Caco-2 (cell line): ENCODE results near the gene MPDU1. TPM values are rescaled to one million over a fixed set of nuclear protein-coding genes. Genes with fewer than 3 reads are reported as not detected.

Source experiments
- BruUV-seq: library from RNA; stranded (reverse); fragments of 400-500 nt; replicated peaks from 2 replicates; lab custom pipeline; 2021; lab: Mats Ljungman, UMichigan
- CTCF ChIA-PET: fragments of 300-600 bp; sonication (Branson Sonifier 250); formaldehyde crosslinking; loops from one replicate; lab custom pipeline; 2022; ENCODE audit warnings: antibody characterized with exemption; lab: Charles Lee
- POLR2A ChIA-PET: fragments of 300-600 bp; sonication (Branson Sonifier 250); formaldehyde crosslinking; loops from one replicate; lab custom pipeline; 2022; ENCODE audit warnings: antibody characterized with exemption; lab: Charles Lee
- DNase-seq, 2 experiments: peaks; one replicate each; pipeline versions ENCODE4 v3.0.0 to v3.0.0-alpha.2; 2020 to 2022
- H3K27me3 ChIP-seq: replicated peaks from 2 replicates; pipeline ENCODE4 v1.6.0; 2011; ENCODE audit warnings: low read length; ENCODE audit not compliant: control insufficient read depth, insufficient read depth
- H3K36me3 ChIP-seq: 2 replicates; pipeline ENCODE4 v1.5.1; 2011; ENCODE audit warnings: low read length; ENCODE audit not compliant: control insufficient read depth, insufficient read depth
- H3K4me1 ChIP-seq: fragments of 250-450 bp; sonication (Bioruptor Pico); 2 replicates; pipeline ENCODE4 v1.5.1; 2020; ENCODE audit warnings: mild to moderate bottlenecking
- H3K4me3 ChIP-seq: 2 replicates; pipeline ENCODE4 v1.5.1; 2011; ENCODE audit warnings: low read depth, mild to moderate bottlenecking, control low read depth, low read length
- H3K9me3 ChIP-seq: fragments of 250-450 bp; sonication (Bioruptor Pico); 2 replicates; pipeline ENCODE4 v1.5.1; 2020; ENCODE audit warnings: mild to moderate bottlenecking, moderate library complexity
- H3K27ac Mint-ChIP-seq: one replicate; pipeline ENCODE4 v1.8.0; 2022; ENCODE audit warnings: mixed read lengths; ENCODE audit not compliant: unreplicated experiment
- H3K27me3 Mint-ChIP-seq: one replicate; pipeline ENCODE4 v1.8.0; 2022; ENCODE audit warnings: mixed read lengths; ENCODE audit not compliant: insufficient read depth, unreplicated experiment
- H3K36me3 Mint-ChIP-seq: one replicate; pipeline ENCODE4 v1.8.0; 2022; ENCODE audit warnings: mild to moderate bottlenecking, mixed read lengths; ENCODE audit not compliant: insufficient read depth, unreplicated experiment
- H3K4me1 Mint-ChIP-seq: one replicate; pipeline ENCODE4 v1.8.0; 2022; ENCODE audit warnings: low read depth, mixed read lengths; ENCODE audit not compliant: unreplicated experiment
- H3K4me3 Mint-ChIP-seq: one replicate; pipeline ENCODE4 v1.8.0; 2022; ENCODE audit warnings: mild to moderate bottlenecking, moderate library complexity, mixed read lengths; ENCODE audit not compliant: unreplicated experiment
- H3K9me3 Mint-ChIP-seq: one replicate; pipeline ENCODE4 v1.8.0; 2022; ENCODE audit warnings: mixed read lengths; ENCODE audit not compliant: unreplicated experiment
- intact Hi-C: fragments of 100-400 bp; cut with micrococcal nuclease; formaldehyde crosslinking; loops from one replicate; pipeline ENCODE4 v1.10.0; 2022; ENCODE audit not compliant: unreplicated experiment
- total RNA-seq: library from RNA; stranded (reverse); gene quantifications from 2 replicates; pipeline ENCODE4 v1.2.3, GENCODE V29; 2022
- TF ChIP-seq, protein P1 (sequence below), 2 experiments: fragments of 200-600 bp in 1 of 2; IDR thresholded peaks; 1 replicate in 1 of 2; 2 replicates in 1 of 2; pipeline versions ENCODE4 v1.5.1 to v1.8.0; 2011 to 2022; ENCODE audit warnings: antibody characterized with exemption in 1 of 2, control low read depth in 1 of 2, inconsistent platforms in 1 of 2, low read depth in 1 of 2, low read length in 1 of 2, mild to moderate bottlenecking in 1 of 2, moderate library complexity in 1 of 2; ENCODE audit not compliant: insufficient read depth in 1 of 2, severe bottlenecking in 1 of 2, unreplicated experiment in 1 of 2

Gene MPDU1
- total RNA-seq, 1 experiment from 2014 or later, result 44.2 TPM

DNA sequence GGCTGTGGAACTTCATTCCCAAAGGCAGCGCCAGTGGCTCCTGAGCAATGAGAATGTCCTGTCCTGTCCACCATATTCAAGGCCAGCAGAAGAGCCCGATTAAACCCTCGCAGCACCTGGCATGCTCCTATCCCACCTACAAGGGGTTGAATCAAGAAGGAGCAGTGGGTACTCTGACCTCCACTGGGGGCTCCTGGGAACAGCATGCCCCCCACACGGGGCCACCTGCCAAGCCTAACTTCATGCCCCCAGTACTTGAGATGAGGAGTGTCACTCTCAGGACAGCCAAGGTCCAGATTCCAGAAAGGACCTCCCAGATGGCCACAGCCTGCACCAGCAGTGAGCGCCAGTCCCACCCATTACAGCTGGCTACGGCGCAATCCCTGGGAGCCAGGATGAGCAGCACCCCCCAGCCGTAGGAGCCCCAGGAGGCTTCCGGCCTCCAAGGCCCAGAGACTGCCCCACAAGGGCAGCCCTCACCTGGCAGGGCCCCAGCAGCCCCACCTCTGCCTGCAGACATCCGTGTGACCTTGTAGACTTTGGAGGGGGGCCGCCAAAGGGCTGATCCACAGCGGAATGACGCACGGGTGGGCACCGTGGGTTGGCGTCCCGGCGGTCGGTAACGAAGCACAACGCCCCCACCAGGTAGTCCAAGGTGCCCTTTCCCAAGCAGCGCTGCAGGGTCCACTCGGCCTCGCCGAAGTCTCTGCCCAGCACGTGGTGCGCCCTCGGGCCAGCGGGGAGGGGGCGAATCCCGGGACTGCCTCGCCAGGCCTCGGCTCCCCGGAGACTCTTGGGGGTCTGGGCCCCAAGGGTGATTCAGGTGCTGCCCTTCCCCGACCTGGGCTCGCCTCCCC is 1.0 kb upstream of the MPDU1 start:
- CTCF ChIA-PET, result interaction anchor here (1.3 kb wide), 1 partner anchor 44 kb away, joined by 3 read pairs; no protein-coding TSS in a partner anchor
- POLR2A ChIA-PET, result interaction anchor here (0.7 to 1.4 kb wide), 2 partner anchors 21 to 105 kb away, joined by 3 to 16 read pairs; partner anchors contain the start of genes TP53 and WRAP53
- TF ChIP-seq, protein P1, sequence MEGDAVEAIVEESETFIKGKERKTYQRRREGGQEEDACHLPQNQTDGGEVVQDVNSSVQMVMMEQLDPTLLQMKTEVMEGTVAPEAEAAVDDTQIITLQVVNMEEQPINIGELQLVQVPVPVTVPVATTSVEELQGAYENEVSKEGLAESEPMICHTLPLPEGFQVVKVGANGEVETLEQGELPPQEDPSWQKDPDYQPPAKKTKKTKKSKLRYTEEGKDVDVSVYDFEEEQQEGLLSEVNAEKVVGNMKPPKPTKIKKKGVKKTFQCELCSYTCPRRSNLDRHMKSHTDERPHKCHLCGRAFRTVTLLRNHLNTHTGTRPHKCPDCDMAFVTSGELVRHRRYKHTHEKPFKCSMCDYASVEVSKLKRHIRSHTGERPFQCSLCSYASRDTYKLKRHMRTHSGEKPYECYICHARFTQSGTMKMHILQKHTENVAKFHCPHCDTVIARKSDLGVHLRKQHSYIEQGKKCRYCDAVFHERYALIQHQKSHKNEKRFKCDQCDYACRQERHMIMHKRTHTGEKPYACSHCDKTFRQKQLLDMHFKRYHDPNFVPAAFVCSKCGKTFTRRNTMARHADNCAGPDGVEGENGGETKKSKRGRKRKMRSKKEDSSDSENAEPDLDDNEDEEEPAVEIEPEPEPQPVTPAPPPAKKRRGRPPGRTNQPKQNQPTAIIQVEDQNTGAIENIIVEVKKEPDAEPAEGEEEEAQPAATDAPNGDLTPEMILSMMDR (IDR thresholded peaks at IDR 0.05; ENCODE audit: insufficient read depth in 1 of 2, low read depth in 1 of 2, low read length in 1 of 2, severe bottlenecking in 1 of 2, unreplicated experiment in 1 of 2), result no peak
- Mint-ChIP-seq H3K27ac (peak overlapping the region; percentile 100), H3K4me1 (peaks cover 25% of the 10 kb centered on the region), H3K36me3 (peaks cover 65% of the 10 kb centered on the region), H3K9me3 (no peaks in the 10 kb centered on the region), H3K27me3 (no peaks in the 10 kb centered on the region), H3K4me3 (peak overlapping the region; percentile 96)
- intact Hi-C loops, result loop anchor here (2.0 kb wide), 1 partner anchor 106 kb away; the partner anchor contains the start of gene WRAP53
- peak; percentile 38 to 40 for DNase-seq
- Histone ChIP-seq H3K4me3 (peak overlapping the region; percentile 59), H3K4me1 (peaks cover 10% of the 10 kb centered on the region), H3K9me3 (no peaks in the 10 kb centered on the region), H3K36me3 (no peaks in the 10 kb centered on the region; the same call in 1 of the 2 replicates), H3K27me3 (no peaks in the 10 kb centered on the region)
- BruUV-seq, result no TSS peak

DNA sequence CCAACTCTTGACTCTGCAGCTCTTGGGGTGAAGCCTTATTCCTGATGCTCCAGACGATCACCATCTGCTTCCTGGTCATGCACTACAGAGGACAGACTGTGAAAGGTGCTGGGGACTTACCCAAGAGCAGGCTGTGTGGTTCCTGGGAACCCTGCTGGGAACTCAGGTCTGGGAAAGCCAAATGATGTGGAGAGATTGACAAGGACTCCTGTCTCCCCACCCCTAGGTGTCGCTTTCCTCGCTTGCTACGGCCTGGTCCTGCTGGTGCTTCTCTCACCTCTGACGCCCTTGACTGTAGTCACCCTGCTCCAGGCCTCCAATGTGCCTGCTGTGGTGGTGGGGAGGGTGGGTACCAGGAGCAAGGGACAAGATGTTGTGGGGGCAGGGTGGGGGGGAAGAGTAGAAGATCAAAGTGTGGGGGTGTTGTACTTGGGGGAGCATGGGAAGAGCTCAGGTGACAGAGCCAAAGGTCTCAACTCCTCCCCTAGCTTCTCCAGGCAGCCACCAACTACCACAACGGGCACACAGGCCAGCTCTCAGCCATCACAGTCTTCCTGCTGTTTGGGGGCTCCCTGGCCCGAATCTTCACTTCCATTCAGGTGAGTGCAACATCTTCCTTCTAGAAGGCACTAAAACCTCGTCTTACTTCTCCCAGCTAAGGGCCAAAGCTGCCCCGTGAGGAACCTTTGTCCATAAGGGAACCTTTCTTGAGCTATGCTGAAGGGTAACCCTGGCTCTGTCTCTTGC is 3.2 kb downstream of the MPDU1 start:
- Mint-ChIP-seq H3K9me3 (no peaks in the 10 kb centered on the region), H3K36me3 (peaks cover 45% of the 10 kb centered on the region), H3K27ac (no peak overlapping the region), H3K4me3 (no peak overlapping the region), H3K4me1 (peaks cover 4% of the 10 kb centered on the region), H3K27me3 (no peaks in the 10 kb centered on the region)
- Histone ChIP-seq H3K27me3 (no peaks in the 10 kb centered on the region), H3K4me1 (peaks cover 7% of the 10 kb centered on the region), H3K4me3 (no peak overlapping the region), H3K9me3 (no peaks in the 10 kb centered on the region), H3K36me3 (no peaks in the 10 kb centered on the region; the same call in 1 of the 2 replicates)
- no TSS peak for BruUV-seq
- CTCF ChIA-PET, result interaction anchor here (1.8 kb wide), 1 partner anchor 27 kb away, joined by 4 read pairs; the partner anchor contains the start of gene FXR2
- POLR2A ChIA-PET, result no interaction called here
- intact Hi-C loops, result no loop called here
- DNase-seq, result peak; percentile 42
- TF ChIP-seq, protein P1 (IDR thresholded peaks at IDR 0.05; ENCODE audit: insufficient read depth in 1 of 2, low read depth in 1 of 2, low read length in 1 of 2, severe bottlenecking in 1 of 2, unreplicated experiment in 1 of 2), result no peak
